Mesothelial cell of epicardium (in vitro differentiated cells): Measurements from ENCODE around the gene METTL1. TPM values are rescaled to one million over a fixed set of nuclear protein-coding genes. Genes with fewer than 3 reads are reported as not detected.
"Not testable (repeated sequence)": the region's sequence is repeated elsewhere in the genome, so short reads cannot be mapped to it uniquely, and the experiment has no call there.

Experiments
- DNase-seq, 2 experiments: peaks; one replicate each; pipeline ENCODE4 v3.0.0; 2021; ENCODE audit warnings: low spot score in 2 of 2; ENCODE audit not compliant: unreplicated experiment in 2 of 2
- H3K27ac Mint-ChIP-seq: 2 replicates; pipeline ENCODE4 v1.8.0; 2021; ENCODE audit warnings: mixed read lengths
- H3K27me3 Mint-ChIP-seq: 2 replicates; pipeline ENCODE4 v1.8.0; 2021; ENCODE audit warnings: low read depth, mixed read lengths
- H3K36me3 Mint-ChIP-seq: 2 replicates; pipeline ENCODE4 v1.8.0; 2021; ENCODE audit warnings: mixed read lengths
- H3K4me1 Mint-ChIP-seq: 2 replicates; pipeline ENCODE4 v1.8.0; 2021; ENCODE audit warnings: mixed read lengths
- H3K4me3 Mint-ChIP-seq: 2 replicates; pipeline ENCODE4 v1.8.0; 2021; ENCODE audit warnings: mild to moderate bottlenecking, moderate library complexity, mixed read lengths
- H3K9me3 Mint-ChIP-seq: 2 replicates; pipeline ENCODE4 v1.8.0; 2021; ENCODE audit warnings: mixed read lengths
- CTCF ChIP-seq: fragments of 200-600 bp; sonication (generic); IDR thresholded peaks from one replicate; pipeline ENCODE4 v1.5.0; 2021; ENCODE audit warnings: antibody characterized with exemption; ENCODE audit not compliant: unreplicated experiment
- total RNA-seq: library from RNA; stranded (reverse); gene quantifications from 3 replicates; pipeline ENCODE4 v1.2.1, GENCODE V29; 2021

METTL1 gene
- total RNA-seq, 1 donor from 2014 or later, result 32.3 TPM

DNA sequence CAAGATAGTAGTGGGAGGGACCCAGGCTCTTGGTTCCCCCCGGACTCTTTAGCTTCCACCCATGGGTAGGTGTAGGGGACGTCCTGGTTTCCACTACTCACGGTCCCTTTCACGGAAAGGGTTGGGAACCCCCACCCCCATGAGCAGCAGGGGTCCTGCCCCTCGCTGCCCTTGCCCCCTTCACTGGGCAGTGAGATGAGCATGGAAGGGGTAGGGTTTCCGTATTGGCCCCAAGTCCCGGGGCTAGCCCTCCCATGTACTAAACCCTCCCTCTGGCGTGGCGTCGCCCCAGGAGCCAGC, 46.1 kb downstream of the METTL1 start:
- Mint-ChIP-seq H3K4me3 (peak overlapping the region; percentile 75), H3K4me1 (peaks cover 4% of the 10 kb centered on the region), H3K27ac (no peak overlapping the region), H3K9me3 (no peaks in the 10 kb centered on the region), H3K36me3 (peaks cover 10% of the 10 kb centered on the region), H3K27me3 (peaks cover 79% of the 10 kb centered on the region)
- peak in 1 of 2 experiments; percentile 26 for DNase-seq
- TF ChIP-seq CTCF, result no peak

DNA sequence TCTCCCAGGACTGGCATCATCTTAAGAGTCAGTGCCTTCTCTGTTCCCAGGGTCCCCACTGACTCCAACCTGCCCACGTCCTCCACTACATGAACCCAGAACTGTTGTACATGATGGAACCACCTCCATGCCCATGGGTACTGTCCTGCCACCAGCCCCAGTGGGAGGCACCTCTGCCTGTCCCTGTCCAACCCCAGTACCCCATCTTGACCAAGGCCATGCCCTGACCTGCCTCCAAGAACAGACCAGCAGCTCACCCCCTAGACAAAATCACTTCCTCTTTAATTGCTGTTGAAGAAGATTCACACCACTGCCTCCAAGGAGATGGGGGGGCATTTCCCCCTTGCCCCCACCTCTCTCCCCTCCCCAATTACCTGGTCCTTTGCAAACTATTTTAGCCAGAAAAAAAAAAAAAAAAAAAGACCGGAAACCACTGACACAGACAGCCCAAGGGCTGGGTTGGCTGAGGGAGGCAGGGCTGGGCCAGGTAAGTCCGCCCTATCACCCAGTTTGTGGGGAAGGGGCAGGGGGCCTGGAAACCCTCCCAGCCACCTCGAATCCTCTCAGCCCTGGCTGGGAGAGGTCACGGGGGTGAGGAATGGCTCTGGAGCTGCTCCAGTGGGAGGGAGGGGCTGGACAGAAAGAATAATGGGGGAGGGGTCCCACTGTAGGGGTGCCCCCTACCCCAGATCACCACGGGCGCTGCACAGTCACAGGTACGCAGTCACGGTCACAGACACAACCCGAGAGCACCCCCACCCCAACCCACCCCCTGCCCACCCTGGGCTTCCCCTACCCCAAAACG, 46.8 kb downstream of the METTL1 start:
- Mint-ChIP-seq H3K4me1 (peaks cover 4% of the 10 kb centered on the region), H3K4me3 (no peak overlapping the region), H3K27me3 (peaks cover 73% of the 10 kb centered on the region), H3K36me3 (peaks cover 11% of the 10 kb centered on the region), H3K9me3 (no peaks in the 10 kb centered on the region), H3K27ac (no peak overlapping the region)
- DNase-seq, result no peak
- TF ChIP-seq CTCF, result no peak

- Mint-ChIP-seq H3K9me3 (no peaks in the 10 kb centered on the region), H3K36me3 (peaks cover 14% of the 10 kb centered on the region), H3K27me3 (peaks cover 64% of the 10 kb centered on the region), H3K4me3 (no peak overlapping the region), H3K4me1 (peaks cover 4% of the 10 kb centered on the region), H3K27ac (no peak overlapping the region)
- DNase-seq, result no peak
- TF ChIP-seq CTCF, result no peak
These were observed 47.6 kb downstream of the METTL1 start for GRCh38 chr12:57724003-57724935.

GRCh38 chr12:57723630-57723962, 48.3 kb downstream of the METTL1 start:
- H3K4me3 Mint-ChIP-seq, result no peak overlapping the region
- TF ChIP-seq CTCF, result no peak
- no peak for DNase-seq
- H3K27ac Mint-ChIP-seq, result no peak overlapping the region
- H3K4me1 Mint-ChIP-seq, result peaks cover 4% of the 10 kb centered on the region
- H3K27me3 Mint-ChIP-seq, result peaks cover 57% of the 10 kb centered on the region
- H3K36me3 Mint-ChIP-seq, result peaks cover 20% of the 10 kb centered on the region
- no peaks in the 10 kb centered on the region for H3K9me3 Mint-ChIP-seq

DNA sequence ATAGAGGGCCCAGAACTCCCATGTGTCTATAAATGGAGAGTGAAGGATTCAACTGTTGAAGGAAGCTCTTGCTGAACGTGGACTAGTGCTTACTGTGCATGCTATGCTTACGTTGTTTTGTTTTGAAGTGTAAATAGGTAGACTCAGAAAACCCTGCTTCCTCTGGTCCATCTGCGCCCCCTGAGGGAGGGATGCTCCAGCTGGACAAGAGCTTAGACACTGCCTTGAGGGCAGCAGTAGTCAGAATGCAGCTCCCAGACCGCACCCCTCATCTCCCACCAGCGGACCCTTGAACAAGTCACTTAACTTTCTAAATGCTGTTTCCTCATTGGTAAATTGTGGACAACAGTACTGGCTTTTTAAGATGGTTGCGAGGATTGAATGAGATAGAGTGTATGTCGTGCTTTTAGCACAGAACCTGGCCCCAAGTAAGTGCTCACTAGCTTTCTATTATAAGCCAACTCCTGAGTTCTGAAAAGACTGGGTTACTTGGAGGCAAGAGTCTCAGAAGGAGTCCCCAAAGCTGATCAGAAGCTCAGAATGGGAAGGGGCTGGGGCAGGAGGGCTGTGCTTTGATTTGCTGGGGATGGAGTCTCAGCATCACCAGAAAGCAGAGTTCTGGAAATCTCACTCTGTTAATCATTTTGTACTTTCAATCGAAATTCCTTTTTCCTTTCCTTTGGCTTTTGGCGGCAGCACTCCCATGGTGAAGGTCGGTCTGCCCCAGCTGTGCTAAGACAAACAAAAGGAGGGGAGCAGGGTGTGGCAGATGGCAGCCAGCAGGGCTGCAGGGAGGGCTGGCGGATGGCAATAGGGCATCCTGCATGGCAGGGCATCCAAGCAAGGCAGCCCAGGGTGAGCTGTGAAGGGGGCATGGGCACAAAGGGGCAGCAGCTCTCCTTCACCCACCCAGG, 48.9 kb downstream of the METTL1 start:
- Mint-ChIP-seq H3K27ac (no peak overlapping the region), H3K4me3 (no peak overlapping the region), H3K27me3 (peaks cover 51% of the 10 kb centered on the region)

DNA sequence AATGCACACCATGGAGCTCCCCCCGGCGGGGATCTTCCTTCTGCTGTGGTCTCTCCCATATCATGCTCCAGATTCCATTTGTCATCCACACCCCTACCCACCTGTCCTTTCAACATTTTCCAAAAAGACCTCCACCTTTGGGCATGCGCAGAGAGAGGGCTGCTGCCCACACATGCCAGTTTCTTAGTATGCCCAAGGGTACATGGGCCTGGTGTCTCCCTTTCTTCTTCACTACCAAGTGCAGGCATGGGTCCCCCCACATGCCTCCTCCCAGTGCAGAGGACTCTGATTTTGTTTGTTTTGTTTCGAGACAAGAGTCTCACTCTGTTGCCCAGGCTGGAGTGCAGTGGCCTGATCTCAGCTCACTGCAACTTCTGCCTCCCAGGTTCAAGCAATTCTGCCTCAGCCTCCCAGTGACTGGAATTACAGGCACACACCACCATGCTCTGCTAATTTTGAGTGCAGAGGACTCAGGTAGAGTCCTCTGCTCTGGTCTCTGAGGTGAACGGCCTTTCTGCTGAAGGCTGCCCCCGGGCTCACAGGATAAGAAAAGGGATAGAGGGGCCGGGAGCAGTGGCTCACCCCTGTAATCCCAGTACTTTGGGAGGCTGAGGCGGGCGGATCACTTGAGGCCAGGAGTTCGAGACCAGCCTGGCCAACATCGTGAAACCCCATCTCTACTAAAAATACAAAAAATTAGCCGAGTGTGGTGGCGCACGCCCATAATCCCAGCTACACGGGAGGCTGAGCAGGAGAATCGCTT, 49.9 kb downstream of the METTL1 start:
- Mint-ChIP-seq H3K27me3 (peaks cover 42% of the 10 kb centered on the region), H3K36me3 (peaks cover 26% of the 10 kb centered on the region)
- DNase-seq, result peak in 1 of 2 experiments; percentile 5
- H3K9me3 Mint-ChIP-seq, H3K27ac Mint-ChIP-seq, H3K4me1 Mint-ChIP-seq, H3K4me3 Mint-ChIP-seq: not testable (repeated sequence)

More for the DNA sequence above, 48.9 kb downstream of the METTL1 start:
- TF ChIP-seq CTCF, result no peak
- no peak for DNase-seq
- H3K9me3 Mint-ChIP-seq, result no peaks in the 10 kb centered on the region
- peaks cover 4% of the 10 kb centered on the region for H3K4me1 Mint-ChIP-seq
- H3K36me3 Mint-ChIP-seq, result peaks cover 25% of the 10 kb centered on the region
